Mucosa of rectum (tissue), 2 donors: ENCODE measurements around the gene MAPT.
A peak's percentile ranks its signal among the peaks of the same experiment; 100 is the strongest.

Experiments
- H3K27ac ChIP-seq, 2 donors: one replicate each; pipeline ENCODE4 v1.7.0; 2013; ENCODE audit warnings: inconsistent platforms in 2 of 2, low read depth in 2 of 2, low read length in 2 of 2
- H3K27me3 ChIP-seq, 2 donors: one replicate each; pipeline ENCODE4 v1.7.0; 2013; ENCODE audit warnings: low read length in 2 of 2; ENCODE audit not compliant: control insufficient read depth in 2 of 2, insufficient read depth in 2 of 2
- H3K36me3 ChIP-seq, 2 donors: one replicate each; pipeline ENCODE4 v1.7.0; 2013; ENCODE audit warnings: low read length in 2 of 2; ENCODE audit not compliant: control insufficient read depth in 2 of 2, insufficient read depth in 2 of 2
- H3K4me1 ChIP-seq, 2 donors: one replicate each; pipeline ENCODE4 v1.7.0; 2013; ENCODE audit warnings: low read length in 2 of 2, mild to moderate bottlenecking in 1 of 2; ENCODE audit not compliant: control insufficient read depth in 2 of 2, insufficient read depth in 2 of 2
- H3K4me3 ChIP-seq, 2 donors: one replicate each; pipeline ENCODE4 v1.7.0; 2013; ENCODE audit warnings: low read length in 2 of 2
- H3K9ac ChIP-seq, 2 donors: one replicate each; pipeline ENCODE4 v1.7.0; 2013; ENCODE audit warnings: low read length in 2 of 2, low read depth in 1 of 2, mild to moderate bottlenecking in 1 of 2
- H3K9me3 ChIP-seq, 2 donors: one replicate each; pipeline ENCODE4 v1.7.0; 2013; ENCODE audit warnings: low read length in 2 of 2; ENCODE audit not compliant: control insufficient read depth in 2 of 2
- donor health status: healthy.
- donor health status: Normal muscosa, but diverticular disease.

MAPT gene

GRCh38 chr17:45894022-45894784 lies at the start of gene MAPT:
Gene MAPT (plus strand): TSS chr17:45894554. CDS start chr17:45962338, 67,784 bp downstream.
- H3K9ac ChIP-seq = peak within 1 kb of the TSS; percentile 41 to 62
- peaks cover 7 to 9% of the 10 kb centered on the region in 2 donors for H3K4me1 ChIP-seq
- H3K9me3 ChIP-seq = no peaks in the 10 kb centered on the region
- no peaks in the 10 kb centered on the region for H3K36me3 ChIP-seq
- peak within 1 kb of the TSS; percentile 67 to 72 for H3K4me3 ChIP-seq
- H3K27ac ChIP-seq = no peak within 1 kb of the TSS
- H3K27me3 ChIP-seq = peaks cover 20 to 21% of the 10 kb centered on the region in 2 donors

GRCh38 chr17:45844695-45845375 lies 49.5 kb upstream of the MAPT start, which contains the start of gene SPPL2C:
Gene SPPL2C (plus strand): TSS chr17:45844881. CDS start chr17:45844907, 26 bp downstream.
- Histone ChIP-seq H3K9ac (no peak within 1 kb of the TSS), H3K4me1 (no peaks in the 10 kb centered on the region), H3K27ac (no peak within 1 kb of the TSS), H3K4me3 (no peak within 1 kb of the TSS), H3K36me3 (no peaks in the 10 kb centered on the region), H3K27me3 (no peaks in the 10 kb centered on the region), H3K9me3 (no peaks in the 10 kb centered on the region)

- Histone ChIP-seq H3K9ac (no peak overlapping the region), H3K27me3 (no peaks in the 10 kb centered on the region), H3K4me3 (no peak overlapping the region), H3K4me1 (no peaks in the 10 kb centered on the region), H3K9me3 (no peaks in the 10 kb centered on the region), H3K36me3 (no peaks in the 10 kb centered on the region), H3K27ac (no peak overlapping the region)
Measured at GRCh38 chr17:45845376-45846185, 48.8 kb upstream of the MAPT start.

GRCh38 chr17:45846223-45846622 lies 48.1 kb upstream of the MAPT start:
- H3K27me3 ChIP-seq = peaks cover 0 to 2% of the 10 kb centered on the region in 2 donors
- H3K36me3 ChIP-seq = no peaks in the 10 kb centered on the region
- H3K9me3 ChIP-seq = no peaks in the 10 kb centered on the region
- no peak overlapping the region for H3K4me3 ChIP-seq
- no peak overlapping the region for H3K9ac ChIP-seq
- no peak overlapping the region for H3K27ac ChIP-seq
- H3K4me1 ChIP-seq = no peaks in the 10 kb centered on the region

- Histone ChIP-seq H3K4me1 (no peaks in the 10 kb centered on the region), H3K36me3 (no peaks in the 10 kb centered on the region), H3K27me3 (peaks cover 3 to 5% of the 10 kb centered on the region in 2 donors), H3K9ac (no peak overlapping the region), H3K4me3 (no peak overlapping the region), H3K27ac (no peak overlapping the region), H3K9me3 (no peaks in the 10 kb centered on the region)
Measured at GRCh38 chr17:45846646-45847045, 47.7 kb upstream of the MAPT start.

- Histone ChIP-seq H3K9me3 (no peaks in the 10 kb centered on the region), H3K4me3 (no peak overlapping the region), H3K9ac (no peak overlapping the region), H3K36me3 (no peaks in the 10 kb centered on the region), H3K27me3 (peaks cover 3 to 5% of the 10 kb centered on the region in 2 donors), H3K27ac (no peak overlapping the region), H3K4me1 (no peaks in the 10 kb centered on the region)
Measured at GRCh38 chr17:45847101-45847500, 47.3 kb upstream of the MAPT start.

- H3K27ac ChIP-seq = no peak overlapping the region
Measured at GRCh38 chr17:45847747-45848146, 46.6 kb upstream of the MAPT start.

GRCh38 chr17:45848405-45848804 lies 45.9 kb upstream of the MAPT start:
- no peaks in the 10 kb centered on the region for H3K36me3 ChIP-seq
- peaks cover 3 to 5% of the 10 kb centered on the region in 2 donors for H3K27me3 ChIP-seq
- peaks cover 0 to 2% of the 10 kb centered on the region in 2 donors for H3K4me1 ChIP-seq
- H3K27ac ChIP-seq = no peak overlapping the region
- no peaks in the 10 kb centered on the region for H3K9me3 ChIP-seq
- H3K4me3 ChIP-seq = no peak overlapping the region
- no peak overlapping the region for H3K9ac ChIP-seq

More at GRCh38 chr17:45847747-45848146, 46.6 kb upstream of the MAPT start:
- Histone ChIP-seq H3K9ac (no peak overlapping the region), H3K36me3 (no peaks in the 10 kb centered on the region), H3K4me1 (peaks cover 0 to 2% of the 10 kb centered on the region in 2 donors), H3K27me3 (peaks cover 3 to 5% of the 10 kb centered on the region in 2 donors), H3K9me3 (no peaks in the 10 kb centered on the region), H3K4me3 (no peak overlapping the region)

GRCh38 chr17:45848868-45849535 lies 45.4 kb upstream of the MAPT start:
- Histone ChIP-seq H3K36me3 (no peaks in the 10 kb centered on the region), H3K9me3 (no peaks in the 10 kb centered on the region), H3K9ac (no peak overlapping the region), H3K27ac (no peak overlapping the region), H3K4me3 (no peak overlapping the region), H3K27me3 (peaks cover 3 to 5% of the 10 kb centered on the region in 2 donors), H3K4me1 (peaks cover 0 to 2% of the 10 kb centered on the region in 2 donors)
